Mesenchymal stem cell (in vitro differentiated cells and primary cell): Measurements from ENCODE around the gene GYPE.
"Not testable (repeated sequence)": the region's sequence is repeated elsewhere in the genome, so short reads cannot be mapped to it uniquely, and the experiment has no call there.

ENCODE experiments used
- DNase-seq: peaks from one replicate; pipeline ENCODE4 v3.0.0-alpha.2; 2013
- H2AFZ ChIP-seq: one replicate; pipeline ENCODE4 v1.6.1; 2013; ENCODE audit warnings: low read depth, mild to moderate bottlenecking, control low read depth, inconsistent platforms, low read length, moderate library complexity
- H2AK5ac ChIP-seq: 2 replicates; pipeline ENCODE4 v1.6.1; 2013; ENCODE audit warnings: low read length, moderate library complexity, mild to moderate bottlenecking, inconsistent platforms; ENCODE audit not compliant: severe bottlenecking
- H2BK120ac ChIP-seq: one replicate; pipeline ENCODE4 v1.6.1; 2013; ENCODE audit warnings: low read depth, mild to moderate bottlenecking, inconsistent platforms, low read length, moderate library complexity
- H2BK12ac ChIP-seq, 2 experiments: one replicate each; pipeline ENCODE4 v1.6.1; 2013; ENCODE audit warnings: inconsistent platforms in 2 of 2, low read length in 2 of 2, mild to moderate bottlenecking in 2 of 2, moderate library complexity in 2 of 2, control low read depth in 1 of 2
- H2BK15ac ChIP-seq: one replicate; pipeline ENCODE4 v1.6.1; 2013; ENCODE audit warnings: mild to moderate bottlenecking, low read depth, inconsistent platforms; ENCODE audit not compliant: poor library complexity, severe bottlenecking
- H2BK5ac ChIP-seq: 2 replicates; pipeline ENCODE4 v1.6.1; 2013; ENCODE audit warnings: low read depth, mild to moderate bottlenecking, low read length, control low read depth, inconsistent platforms; ENCODE audit not compliant: poor library complexity, severe bottlenecking
- H3K14ac ChIP-seq, 2 experiments: one replicate each; pipeline ENCODE4 v1.6.1; 2013; ENCODE audit warnings: inconsistent platforms in 2 of 2, low read length in 2 of 2, control low read depth in 1 of 2, mild to moderate bottlenecking in 1 of 2, moderate library complexity in 1 of 2
- H3K18ac ChIP-seq, 2 experiments: one replicate each; pipeline ENCODE4 v1.6.1; 2013; ENCODE audit warnings: inconsistent platforms in 2 of 2, low read length in 2 of 2, control low read depth in 1 of 2, low read depth in 1 of 2, mild to moderate bottlenecking in 1 of 2
- H3K23ac ChIP-seq, 2 experiments: one replicate each; pipeline ENCODE4 v1.6.1; 2013; ENCODE audit warnings: inconsistent platforms in 2 of 2, low read length in 2 of 2, mild to moderate bottlenecking in 2 of 2, moderate library complexity in 2 of 2, control low read depth in 1 of 2
- H3K27ac ChIP-seq: 2 replicates; pipeline ENCODE4 v1.5.1; 2013; ENCODE audit warnings: mild to moderate bottlenecking, moderate library complexity, low read length, control low read depth, inconsistent platforms; ENCODE audit not compliant: poor library complexity, severe bottlenecking
- H3K27me3 ChIP-seq, 2 experiments: 2 replicates each; pipeline versions ENCODE4 v1.6.1 to v1.7.0; 2013; ENCODE audit warnings: low read length in 2 of 2, mild to moderate bottlenecking in 2 of 2, moderate library complexity in 2 of 2, control low read depth in 1 of 2, inconsistent platforms in 1 of 2; ENCODE audit not compliant: control insufficient read depth in 1 of 2, insufficient read depth in 1 of 2
- H3K36me3 ChIP-seq, 2 experiments: 2 replicates each; pipeline versions ENCODE4 v1.6.1 to v1.7.0; 2013; ENCODE audit warnings: low read length in 2 of 2, control low read depth in 1 of 2, inconsistent platforms in 1 of 2, low read depth in 1 of 2, mild to moderate bottlenecking in 1 of 2; ENCODE audit not compliant: insufficient read depth in 2 of 2, control insufficient read depth in 1 of 2
- H3K4ac ChIP-seq, 2 experiments: one replicate each; pipeline ENCODE4 v1.6.1; 2013; ENCODE audit warnings: inconsistent platforms in 2 of 2, low read length in 2 of 2, mild to moderate bottlenecking in 2 of 2, moderate library complexity in 2 of 2, control low read depth in 1 of 2, low read depth in 1 of 2
- H3K4me1 ChIP-seq: 2 replicates; pipeline ENCODE4 v1.6.1; 2013; ENCODE audit warnings: low read depth, low read length, control low read depth; ENCODE audit not compliant: control insufficient read depth, insufficient read depth
- H3K4me2 ChIP-seq: 2 replicates; pipeline ENCODE4 v1.6.1; 2013; ENCODE audit warnings: low read length, mild to moderate bottlenecking, inconsistent platforms; ENCODE audit not compliant: poor library complexity, severe bottlenecking
- H3K4me3 ChIP-seq, 2 experiments: 2 replicates each; pipeline versions ENCODE4 v1.5.1 to v1.7.0; 2013; ENCODE audit warnings: low read length in 2 of 2, mild to moderate bottlenecking in 2 of 2, control low read depth in 1 of 2, low read depth in 1 of 2; ENCODE audit not compliant: insufficient read depth in 1 of 2
- H3K79me1 ChIP-seq: replicated peaks from 2 replicates; pipeline ENCODE4 v1.6.1; 2013; ENCODE audit warnings: mild to moderate bottlenecking, control low read depth, low read length, inconsistent platforms; ENCODE audit not compliant: poor library complexity, severe bottlenecking
- H3K9ac ChIP-seq: 2 replicates; pipeline ENCODE4 v1.7.0; 2013; ENCODE audit warnings: mild to moderate bottlenecking, low read length, moderate library complexity
- H3K9me3 ChIP-seq: 2 replicates; pipeline ENCODE4 v1.7.0; 2013; ENCODE audit warnings: mild to moderate bottlenecking, low read length; ENCODE audit not compliant: control insufficient read depth
- H4K8ac ChIP-seq: one replicate; pipeline ENCODE4 v1.6.1; 2013; ENCODE audit warnings: inconsistent platforms, mild to moderate bottlenecking, low read length, moderate library complexity
- H4K91ac ChIP-seq: one replicate; pipeline ENCODE4 v1.6.1; 2013; ENCODE audit warnings: mild to moderate bottlenecking, low read length, inconsistent platforms
- WGBS: methylation state at CpG from one replicate; pipeline ENCODE4 v1.1.7; 2013; ENCODE audit warnings: mixed read lengths; 5-methylcytosine and 5-hydroxymethylcytosine counted together

GYPE gene

GRCh38 chr4:143910906-143911305 is 5.5 kb upstream of the GYPE start:
- not testable (repeated sequence) for DNase-seq, H2BK15ac ChIP-seq, H2BK5ac ChIP-seq, H3K14ac ChIP-seq, H3K9me3 ChIP-seq, H4K91ac ChIP-seq, H3K79me1 ChIP-seq, H3K18ac ChIP-seq, H3K27ac ChIP-seq, H3K4ac ChIP-seq, H3K36me3 ChIP-seq, H4K8ac ChIP-seq, H3K27me3 ChIP-seq, H2BK12ac ChIP-seq, H3K4me1 ChIP-seq, H3K4me2 ChIP-seq, H2AFZ ChIP-seq, H3K23ac ChIP-seq, H2AK5ac ChIP-seq, H2BK120ac ChIP-seq
- WGBS: 78% methylated on average over 2 of the region's 2 CpGs
- Histone ChIP-seq H3K9ac (peak overlapping the region; percentile 83), H3K4me3 (peak overlapping the region in 1 of 2 experiments; percentile 77)

DNA sequence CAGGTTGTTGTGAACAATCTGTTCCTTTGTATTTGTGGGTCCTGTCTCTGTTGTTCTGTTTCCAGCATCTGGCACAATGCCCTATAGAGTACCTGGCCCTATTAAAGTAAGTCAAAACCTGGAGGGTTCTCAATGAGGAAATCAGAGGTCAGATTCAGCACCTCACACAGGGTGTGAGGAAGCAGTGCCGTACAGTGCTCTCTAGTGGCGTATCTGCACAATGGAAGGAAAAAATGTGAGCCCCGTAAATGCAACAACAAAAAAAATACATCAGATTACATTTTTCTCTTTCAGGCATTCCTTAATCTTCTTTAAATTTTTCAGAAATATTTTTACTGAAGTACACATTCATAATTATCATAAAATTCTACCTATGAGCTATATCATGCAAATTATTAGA is 2.5 kb upstream of the GYPE start:
- not testable (repeated sequence) for H3K27me3 ChIP-seq, H4K91ac ChIP-seq, H3K27ac ChIP-seq, H3K23ac ChIP-seq, H4K8ac ChIP-seq, H3K4me3 ChIP-seq, DNase-seq, H3K79me1 ChIP-seq, H3K9me3 ChIP-seq, H3K4me2 ChIP-seq, H2BK5ac ChIP-seq, H3K36me3 ChIP-seq, H2AFZ ChIP-seq, H2BK15ac ChIP-seq, H3K14ac ChIP-seq, H3K4me1 ChIP-seq, H3K18ac ChIP-seq, H3K9ac ChIP-seq, H2AK5ac ChIP-seq, H3K4ac ChIP-seq, H2BK12ac ChIP-seq, H2BK120ac ChIP-seq
- 70% methylated on average over 2 of the region's 3 CpGs for WGBS

GRCh38 chr4:143904431-143904830 is 928 bp downstream of the GYPE start:
- not testable (repeated sequence) for H2BK5ac ChIP-seq, H3K4me3 ChIP-seq, H2BK120ac ChIP-seq, H4K8ac ChIP-seq, DNase-seq, H3K9ac ChIP-seq, H3K27me3 ChIP-seq, H3K4me2 ChIP-seq, H2BK15ac ChIP-seq, H3K79me1 ChIP-seq, H2AK5ac ChIP-seq, H3K4ac ChIP-seq, H3K36me3 ChIP-seq, H2AFZ ChIP-seq, H3K4me1 ChIP-seq, H3K9me3 ChIP-seq, H2BK12ac ChIP-seq, H3K18ac ChIP-seq, H3K23ac ChIP-seq, H3K27ac ChIP-seq, H4K91ac ChIP-seq, H3K14ac ChIP-seq

GRCh38 chr4:143890323-143890722 is 15.0 kb downstream of the GYPE start:
- H2BK120ac ChIP-seq, H3K79me1 ChIP-seq, H2BK5ac ChIP-seq, H3K14ac ChIP-seq, H3K9ac ChIP-seq, H3K4me3 ChIP-seq, H4K8ac ChIP-seq, H2BK15ac ChIP-seq, H3K27me3 ChIP-seq, H3K4ac ChIP-seq, H3K4me2 ChIP-seq, H2AK5ac ChIP-seq, H4K91ac ChIP-seq, DNase-seq, H3K4me1 ChIP-seq, H2BK12ac ChIP-seq, H3K36me3 ChIP-seq, H3K27ac ChIP-seq, H2AFZ ChIP-seq, H3K18ac ChIP-seq, H3K23ac ChIP-seq, H3K9me3 ChIP-seq: not testable (repeated sequence)
- WGBS: no CpG with 5 or more reads among the region's 4 CpGs
